Transverse colon (tissue), 4 donors: ENCODE measurements around the gene MYB.

Source experiments
- CTCF ChIP-seq, 5 experiments: fragments of 200-600 bp in 3 of 5; fragments of 450-650 bp in 2 of 5; sonication (generic) in 3 of 5; IDR thresholded peaks; 1 replicate in 2 of 5; 2 replicates in 3 of 5; pipeline ENCODE4 v1.5.1; 2016 to 2017; ENCODE audit warnings: antibody characterized with exemption in 5 of 5, inconsistent platforms in 3 of 5, mild to moderate bottlenecking in 2 of 5, moderate library complexity in 1 of 5
- POLR2A ChIP-seq: fragments of 450-650 bp; IDR thresholded peaks from one replicate; pipeline ENCODE4 v1.6.1; 2016; ENCODE audit warnings: antibody characterized with exemption, mild to moderate bottlenecking, moderate library complexity
- POLR2AphosphoS5 ChIP-seq, 3 donors: sonication (generic); formaldehyde crosslinking; IDR thresholded peaks; one replicate each; pipeline ENCODE4 v1.6.1; 2016; ENCODE audit warnings: antibody characterized with exemption in 3 of 3

- no peak for TF ChIP-seq POLR2AphosphoS5 (IDR thresholded peaks at IDR 0.05)
- TF ChIP-seq CTCF (IDR thresholded peaks at IDR 0.05), result no peak
- TF ChIP-seq POLR2A, result no peak
These were observed 7.7 kb upstream of the MYB start for GRCh38 chr6:135173242-135173988.
